Measurements from ENCODE around the gene SEMA4F. TPM values are rescaled to one million over a fixed set of nuclear protein-coding genes. Genes with fewer than 3 reads are reported as not detected.

Gene SEMA4F
- total RNA-seq, 1 donor from 2014 or later: 12.5 TPM

- H3K79me2 ChIP-seq (ENCODE audit: insufficient read depth, low read length): no peaks in the 10 kb centered on the region
- no peak overlapping the region for H3K4me2 ChIP-seq (ENCODE audit: low read length)
- no peak for FAIRE-seq
- H3K36me3 Mint-ChIP-seq (ENCODE audit: low read depth, unreplicated experiment): peaks cover 2% of the 10 kb centered on the region
- no peaks in the 10 kb centered on the region for H3K9me3 ChIP-seq (ENCODE audit: insufficient read depth, low read depth, low read length)
- H3K4me1 Mint-ChIP-seq (ENCODE audit: low read depth, unreplicated experiment): no peaks in the 10 kb centered on the region
- H3K27me3 ChIP-seq (ENCODE audit: insufficient read depth, low read length): no peaks in the 10 kb centered on the region
- no peaks in the 10 kb centered on the region for H3K27me3 Mint-ChIP-seq (ENCODE audit: low read depth, unreplicated experiment)
- no peaks in the 10 kb centered on the region for H4K20me1 ChIP-seq (ENCODE audit: insufficient read depth, low read length)
- H3K9me3 Mint-ChIP-seq (ENCODE audit: unreplicated experiment): peaks cover 3% of the 10 kb centered on the region
- H3K27ac Mint-ChIP-seq (ENCODE audit: unreplicated experiment): no peak overlapping the region
- H3K4me3 Mint-ChIP-seq (ENCODE audit: unreplicated experiment): no peak overlapping the region
- DNase-seq (ENCODE audit: low read depth): no peak
- H3K4me1 ChIP-seq (ENCODE audit: insufficient read depth, low read length): no peaks in the 10 kb centered on the region
- H3K9ac ChIP-seq (ENCODE audit: low read length): no peak overlapping the region
- H3K36me3 ChIP-seq (ENCODE audit: insufficient read depth, low read length): no peaks in the 10 kb centered on the region
- TF ChIP-seq EZH2 (IDR thresholded peaks at IDR 0.05; ENCODE audit: insufficient read depth, low read length): no peak
- TF ChIP-seq, protein P1, sequence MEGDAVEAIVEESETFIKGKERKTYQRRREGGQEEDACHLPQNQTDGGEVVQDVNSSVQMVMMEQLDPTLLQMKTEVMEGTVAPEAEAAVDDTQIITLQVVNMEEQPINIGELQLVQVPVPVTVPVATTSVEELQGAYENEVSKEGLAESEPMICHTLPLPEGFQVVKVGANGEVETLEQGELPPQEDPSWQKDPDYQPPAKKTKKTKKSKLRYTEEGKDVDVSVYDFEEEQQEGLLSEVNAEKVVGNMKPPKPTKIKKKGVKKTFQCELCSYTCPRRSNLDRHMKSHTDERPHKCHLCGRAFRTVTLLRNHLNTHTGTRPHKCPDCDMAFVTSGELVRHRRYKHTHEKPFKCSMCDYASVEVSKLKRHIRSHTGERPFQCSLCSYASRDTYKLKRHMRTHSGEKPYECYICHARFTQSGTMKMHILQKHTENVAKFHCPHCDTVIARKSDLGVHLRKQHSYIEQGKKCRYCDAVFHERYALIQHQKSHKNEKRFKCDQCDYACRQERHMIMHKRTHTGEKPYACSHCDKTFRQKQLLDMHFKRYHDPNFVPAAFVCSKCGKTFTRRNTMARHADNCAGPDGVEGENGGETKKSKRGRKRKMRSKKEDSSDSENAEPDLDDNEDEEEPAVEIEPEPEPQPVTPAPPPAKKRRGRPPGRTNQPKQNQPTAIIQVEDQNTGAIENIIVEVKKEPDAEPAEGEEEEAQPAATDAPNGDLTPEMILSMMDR (IDR thresholded peaks at IDR 0.05; ENCODE audit: insufficient read depth, low read depth, low read length): no peak
- no peak overlapping the region for H2AFZ ChIP-seq (ENCODE audit: low read depth, low read length)
- H3K27ac ChIP-seq (ENCODE audit: low read depth, low read length): no peak overlapping the region
- no peak overlapping the region for H3K4me3 ChIP-seq (ENCODE audit: insufficient read depth, low read depth, low read length)
Observed at GRCh38 chr2:74728842-74729241, 74.8 kb downstream of the SEMA4F start.

GRCh38 chr2:74730530-74730929 lies 76.5 kb downstream of the SEMA4F start:
- H3K4me1 ChIP-seq (ENCODE audit: insufficient read depth, low read length): no peaks in the 10 kb centered on the region
- H3K79me2 ChIP-seq (ENCODE audit: insufficient read depth, low read length): no peaks in the 10 kb centered on the region
- H3K4me3 Mint-ChIP-seq (ENCODE audit: unreplicated experiment): no peak overlapping the region
- H3K36me3 ChIP-seq (ENCODE audit: insufficient read depth, low read length): no peaks in the 10 kb centered on the region
- peaks cover 3% of the 10 kb centered on the region for H3K9me3 Mint-ChIP-seq (ENCODE audit: unreplicated experiment)
- no peaks in the 10 kb centered on the region for H4K20me1 ChIP-seq (ENCODE audit: insufficient read depth, low read length)
- no peak overlapping the region for H3K4me3 ChIP-seq (ENCODE audit: insufficient read depth, low read depth, low read length)
- DNase-seq (ENCODE audit: low read depth): no peak
- H3K27me3 Mint-ChIP-seq (ENCODE audit: low read depth, unreplicated experiment): no peaks in the 10 kb centered on the region
- no peak overlapping the region for H2AFZ ChIP-seq (ENCODE audit: low read depth, low read length)
- H3K27ac ChIP-seq (ENCODE audit: low read depth, low read length): no peak overlapping the region
- no peak overlapping the region for H3K9ac ChIP-seq (ENCODE audit: low read length)
- H3K9me3 ChIP-seq (ENCODE audit: insufficient read depth, low read depth, low read length): no peaks in the 10 kb centered on the region
- no peak overlapping the region for H3K4me2 ChIP-seq (ENCODE audit: low read length)
- no peak overlapping the region for H3K27ac Mint-ChIP-seq (ENCODE audit: unreplicated experiment)
- H3K4me1 Mint-ChIP-seq (ENCODE audit: low read depth, unreplicated experiment): peaks cover 5% of the 10 kb centered on the region
- H3K36me3 Mint-ChIP-seq (ENCODE audit: low read depth, unreplicated experiment): peaks cover 2% of the 10 kb centered on the region
- TF ChIP-seq, protein P1 (IDR thresholded peaks at IDR 0.05; ENCODE audit: insufficient read depth, low read depth, low read length): no peak
- no peak for TF ChIP-seq EZH2 (IDR thresholded peaks at IDR 0.05; ENCODE audit: insufficient read depth, low read length)
- no peaks in the 10 kb centered on the region for H3K27me3 ChIP-seq (ENCODE audit: insufficient read depth, low read length)
- no peak for FAIRE-seq

Other genes with a start within 250 kb of the SEMA4F start
- gene C2orf81, start 232.6 kb upstream of the SEMA4F start, total RNA-seq: 2.1 and 2.5 TPM in 2 replicates
- 14.8 and 17.5 TPM in 2 replicates for gene WDR54, start 232.5 kb upstream of the SEMA4F start, total RNA-seq
- gene RTKN, start 212.3 kb upstream of the SEMA4F start, total RNA-seq: 41.6 and 44.4 TPM in 2 replicates
- gene INO80B, start 199.2 kb upstream of the SEMA4F start, total RNA-seq: 19.2 and 23.2 TPM in 2 replicates
- gene WBP1, start 195.8 kb upstream of the SEMA4F start, total RNA-seq: 56.4 and 58.3 TPM in 2 replicates
- gene MOGS, start 188.9 kb upstream of the SEMA4F start, total RNA-seq: 84.4 and 101 TPM in 2 replicates
- 48.0 and 50.6 TPM in 2 replicates for gene MRPL53, start 181.6 kb upstream of the SEMA4F start, total RNA-seq
- 10.6 and 11.2 TPM in 2 replicates for gene CCDC142, start 171.2 kb upstream of the SEMA4F start, total RNA-seq
- gene TTC31, start 171.2 kb upstream of the SEMA4F start, total RNA-seq: 12.0 and 14.1 TPM in 2 replicates
- gene LBX2, start 154.6 kb upstream of the SEMA4F start, total RNA-seq: 0.89 and 1.0 TPM in 2 replicates
- 17.8 and 17.9 TPM in 2 replicates for gene PCGF1, start 146.6 kb upstream of the SEMA4F start, total RNA-seq
- gene TLX2, start 139.8 kb upstream of the SEMA4F start, total RNA-seq: not detected in 2 replicates
- gene DQX1, start 128.0 kb upstream of the SEMA4F start, total RNA-seq: 0.73 and 0.84 TPM in 2 replicates
- gene AUP1, start 124.5 kb upstream of the SEMA4F start, total RNA-seq: 82.5 and 82.8 TPM in 2 replicates
- gene HTRA2, start 124.3 kb upstream of the SEMA4F start, total RNA-seq: 24.4 and 25.3 TPM in 2 replicates
- gene LOXL3, start 100.3 kb upstream of the SEMA4F start, total RNA-seq: 17.6 and 33.8 TPM in 2 replicates
- 19.1 and 19.3 TPM in 2 replicates for gene DOK1, start 99.5 kb upstream of the SEMA4F start, total RNA-seq
- 0.20 TPM in 1 of 2 replicates, not detected in the other for gene M1AP, start 5.9 kb upstream of the SEMA4F start, total RNA-seq
- 46.2 and 46.7 TPM in 2 replicates for gene HK2, start 179.9 kb downstream of the SEMA4F start, total RNA-seq

All from astrocyte (in vitro differentiated cells and primary cell).